Gastrocnemius medialis (tissue), 4 donors: ENCODE results near the gene SH3BP2. TPM values are rescaled to one million over a fixed set of nuclear protein-coding genes. Genes with fewer than 3 reads are reported as not detected.

Experiments
- ATAC-seq, 2 donors: fragments of 150-250 bp; one replicate each; pipeline ENCODE4 v1.9.1; 2016
- DNase-seq, 2 donors: peaks; one replicate each; pipeline ENCODE4 v3.0.0-alpha.2; 2019
- H3K27ac ChIP-seq, 4 donors: fragments of 200-600 bp; sonication (generic); 1 replicate in 1 of 4; 2 replicates in 3 of 4; pipeline ENCODE4 v1.5.1; 2016 to 2018; ENCODE audit warnings: mild to moderate bottlenecking in 2 of 4, moderate library complexity in 1 of 4
- H3K27me3 ChIP-seq, 3 donors: fragments of 200-600 bp; sonication (generic) in 2 of 3; 1 replicate in 1 of 3; 2 replicates in 2 of 3; pipeline versions ENCODE4 v1.5.1 to v1.6.0; 2016 to 2019; ENCODE audit warnings: mild to moderate bottlenecking in 1 of 3, moderate library complexity in 1 of 3
- H3K36me3 ChIP-seq, 2 donors: fragments of 200-600 bp; sonication (generic) in 1 of 2; one replicate each; pipeline ENCODE4 v1.5.1; 2017 to 2018
- H3K4me1 ChIP-seq, 2 donors: fragments of 200-600 bp; sonication (generic) in 1 of 2; one replicate each; pipeline ENCODE4 v1.5.1; 2016 to 2017; ENCODE audit warnings: mild to moderate bottlenecking in 2 of 2
- H3K4me3 ChIP-seq, 4 donors: fragments of 200-600 bp; sonication (generic) in 3 of 4; 1 replicate in 1 of 4; 2 replicates in 3 of 4; pipeline ENCODE4 v1.5.1; 2016 to 2019; ENCODE audit warnings: mild to moderate bottlenecking in 2 of 4
- H3K9me3 ChIP-seq, 3 donors: fragments of 200-600 bp; sonication (generic) in 2 of 3; 1 replicate in 1 of 3; 2 replicates in 2 of 3; pipeline ENCODE4 v1.5.1; 2016 to 2019
- CTCF ChIP-seq, 5 experiments: fragments of 450-650 bp in 3 of 5; fragments of 200-600 bp in 2 of 5; sonication (generic) in 2 of 5; IDR thresholded peaks in 4 of 5; conservative IDR thresholded peaks in 1 of 5; 1 replicate in 4 of 5; 2 replicates in 1 of 5; pipeline ENCODE4 v1.5.1; 2016 to 2019; ENCODE audit warnings: antibody characterized with exemption in 5 of 5, mild to moderate bottlenecking in 3 of 5, moderate library complexity in 3 of 5
- POLR2A ChIP-seq, 2 donors: fragments of 450-650 bp; IDR thresholded peaks; one replicate each; pipeline ENCODE4 v1.6.1; 2017; ENCODE audit warnings: antibody characterized with exemption in 2 of 2, mild to moderate bottlenecking in 2 of 2, moderate library complexity in 2 of 2
- in situ Hi-C, 4 donors: fragments of 200-750 bp; cut with MboI; loops; one replicate each; pipeline versions ENCODE4 v1.15.0 to v1.8.0; 2017; ENCODE audit warnings: low sequenced_read_pairs in 4 of 4
- intact Hi-C: fragments of 100-400 bp; cut with DNase I; formaldehyde crosslinking; loops from one replicate; pipeline ENCODE4 v1.15.1; 2023; ENCODE audit warnings: low total_unique reads
- total RNA-seq, 4 donors: library from RNA; depleted of rRNA; stranded (reverse); fragments of >200 nt; gene quantifications; one replicate each; pipeline versions ENCODE4 v1.1.0 to v1.2.3, GENCODE V29; 2016

Gene SH3BP2
- total RNA-seq, 4 donors from 2014 or later: 4.8 to 21.5 (median 12.0) TPM

- ATAC-seq (no peak), DNase-seq (no peak)
- H3K9me3 ChIP-seq: no peaks in the 10 kb centered on the region
- H3K36me3 ChIP-seq: no peaks in the 10 kb centered on the region
- TF ChIP-seq CTCF (IDR thresholded peaks at IDR 0.05 in 4 of 5, conservative IDR thresholded peaks at IDR 0.05 in 1 of 5) (no peak), POLR2A (IDR thresholded peaks at IDR 0.05) (no peak)
- no peak overlapping the region for H3K4me3 ChIP-seq
- in situ Hi-C loops (no loop called here), intact Hi-C loops (no loop called here)
- H3K4me1 ChIP-seq: peaks cover 23 to 33% of the 10 kb centered on the region in 2 donors
- no peaks in the 10 kb centered on the region for H3K27me3 ChIP-seq
- H3K27ac ChIP-seq: no peak overlapping the region
Measured at GRCh38 chr4:2789793-2790582, 2.9 kb upstream of the SH3BP2 start.

DNA sequence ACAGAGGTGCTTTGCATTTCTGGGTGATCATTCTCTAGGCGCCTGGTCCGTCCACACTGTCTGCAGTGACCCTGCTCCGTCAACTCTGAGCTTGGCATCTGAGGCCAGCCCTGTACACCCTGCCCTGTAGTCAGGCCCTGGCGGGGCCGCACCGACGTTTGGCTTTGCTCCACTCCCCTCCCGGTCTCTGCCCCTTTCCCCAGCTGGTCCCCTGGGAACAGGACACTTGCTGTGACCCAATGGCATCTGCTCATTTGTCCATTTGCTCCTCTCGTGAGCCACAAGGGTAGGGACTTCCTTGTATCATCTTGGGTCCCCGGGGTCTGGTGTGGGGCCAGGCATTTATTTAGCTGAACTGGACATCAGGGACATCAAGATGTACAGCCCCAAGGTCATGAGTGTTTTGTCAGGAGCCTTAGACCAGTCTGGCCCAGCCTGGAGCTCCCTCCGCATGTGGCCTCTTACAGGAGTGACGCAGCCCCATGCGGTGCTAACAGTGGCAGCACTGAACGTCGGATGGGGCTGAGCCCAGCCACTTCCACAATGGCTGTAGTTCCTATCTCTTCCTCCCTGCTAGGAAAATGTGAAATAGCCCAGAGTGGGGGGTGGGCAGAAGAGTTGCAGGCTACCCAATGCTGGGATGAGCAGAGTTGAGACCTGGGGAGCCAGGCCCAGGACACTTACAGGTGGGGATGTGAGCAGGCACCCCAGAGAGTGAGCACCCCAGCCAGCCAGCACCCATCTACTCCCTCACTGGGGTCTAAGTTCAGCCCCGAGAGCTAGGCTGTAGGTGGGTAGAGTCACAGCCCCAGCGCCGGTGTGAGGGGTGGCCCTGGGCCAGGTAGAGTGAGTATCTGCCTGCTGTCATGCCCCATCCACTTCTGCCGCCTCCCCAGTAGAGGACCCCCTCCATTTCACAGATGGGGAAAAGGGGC, 2.0 kb upstream of the SH3BP2 start:
- intact Hi-C loops (no loop called here), in situ Hi-C loops (no loop called here)
- Histone ChIP-seq H3K9me3 (no peaks in the 10 kb centered on the region), H3K4me1 (peaks cover 30 to 39% of the 10 kb centered on the region in 2 donors), H3K27ac (peak overlapping the region in 2 of 4 donors; percentile 10 to 27), H3K4me3 (no peak overlapping the region), H3K36me3 (no peaks in the 10 kb centered on the region), H3K27me3 (no peaks in the 10 kb centered on the region)
- ATAC-seq: no peak
- TF ChIP-seq POLR2A (IDR thresholded peaks at IDR 0.05): no peak
- TF ChIP-seq CTCF (IDR thresholded peaks at IDR 0.05 in 4 of 5, conservative IDR thresholded peaks at IDR 0.05 in 1 of 5): no peak
- DNase-seq: no peak

DNA sequence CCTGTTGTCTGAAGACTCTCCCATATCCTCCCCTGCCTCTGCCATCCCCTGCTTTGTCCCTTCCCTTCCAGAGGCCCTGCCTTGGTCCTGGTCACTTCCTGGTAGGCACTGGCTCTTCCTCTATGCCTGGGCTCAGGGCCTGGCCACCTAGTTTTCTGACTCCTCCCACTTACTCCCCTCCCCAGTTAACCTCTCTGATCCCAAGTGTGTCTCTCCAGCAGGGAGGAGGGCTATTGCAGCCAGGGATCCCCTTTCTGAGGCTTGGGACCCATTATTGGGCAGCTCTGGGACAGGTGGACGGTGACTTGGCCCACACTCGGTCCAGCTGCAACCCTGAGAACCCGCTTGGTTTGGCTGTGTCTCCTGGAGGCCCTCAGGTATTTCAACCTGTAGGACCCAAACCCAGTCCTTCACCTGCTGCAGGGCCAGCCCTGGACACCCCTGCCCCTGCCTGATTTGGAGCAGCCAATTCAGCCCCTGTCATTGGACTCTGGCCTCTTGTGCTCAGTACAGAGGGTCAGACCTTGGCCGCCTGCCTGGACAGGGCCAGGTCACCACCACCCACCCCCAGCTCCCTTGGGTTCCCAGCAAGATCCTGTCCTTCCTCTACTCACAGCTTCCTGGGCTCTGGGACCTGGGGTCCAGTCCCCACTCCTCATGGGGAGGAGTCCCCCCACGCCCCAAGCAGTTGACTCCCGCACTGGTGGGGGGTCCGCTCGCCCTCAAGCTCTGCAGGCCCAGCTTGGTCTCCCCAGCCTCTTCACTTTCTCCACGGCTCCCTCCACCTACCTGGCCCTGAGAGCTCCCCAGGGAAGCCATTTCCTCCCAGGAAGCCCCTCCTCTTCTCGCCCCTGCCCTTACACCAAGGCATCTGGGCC, 1.1 kb upstream of the SH3BP2 start:
- no peak for DNase-seq
- Histone ChIP-seq H3K36me3 (no peaks in the 10 kb centered on the region), H3K4me1 (peaks cover 30 to 39% of the 10 kb centered on the region in 2 donors), H3K4me3 (no peak overlapping the region), H3K27ac (peak overlapping the region; percentile 36 to 52 (median 44)), H3K9me3 (no peaks in the 10 kb centered on the region), H3K27me3 (no peaks in the 10 kb centered on the region)
- ATAC-seq: no peak
- TF ChIP-seq CTCF (IDR thresholded peaks at IDR 0.05 in 4 of 5, conservative IDR thresholded peaks at IDR 0.05 in 1 of 5) (no peak), POLR2A (IDR thresholded peaks at IDR 0.05) (no peak)
- intact Hi-C loops (no loop called here), in situ Hi-C loops (no loop called here)

GRCh38 chr4:2792396-2792710, 532 bp upstream of the SH3BP2 start:
- H3K4me3 ChIP-seq: no peak overlapping the region
- no peak for ATAC-seq

More at GRCh38 chr4:2792396-2792710, 532 bp upstream of the SH3BP2 start:
- no peak for DNase-seq
- in situ Hi-C loops (no loop called here), intact Hi-C loops (no loop called here)
- TF ChIP-seq CTCF (IDR thresholded peaks at IDR 0.05 in 4 of 5, conservative IDR thresholded peaks at IDR 0.05 in 1 of 5) (no peak), POLR2A (IDR thresholded peaks at IDR 0.05) (no peak)
- H3K27me3 ChIP-seq: no peaks in the 10 kb centered on the region
- peaks cover 30 to 33% of the 10 kb centered on the region in 2 donors for H3K4me1 ChIP-seq
- H3K36me3 ChIP-seq: no peaks in the 10 kb centered on the region
- peak overlapping the region; percentile 36 to 52 (median 44) for H3K27ac ChIP-seq
- H3K9me3 ChIP-seq: no peaks in the 10 kb centered on the region
